Body of pancreas (tissue), 4 donors: Measurements from ENCODE around the gene RASL10A. TPM values are rescaled to one million over a fixed set of nuclear protein-coding genes. Genes with fewer than 3 reads are reported as not detected.
A peak's percentile ranks its signal among the peaks of the same experiment; 100 is the strongest.

ENCODE experiments used
- ATAC-seq: fragments of 150-250 bp; one replicate; pipeline ENCODE4 v1.9.1; 2016
- DNase-seq, 4 donors: peaks; one replicate each; pipeline ENCODE4 v3.0.0-alpha.2; 2019
- H3K27ac ChIP-seq, 4 donors: fragments of 200-600 bp; sonication (generic); 1 replicate in 3 of 4; 2 replicates in 1 of 4; pipeline versions ENCODE4 v1.5.1 to v1.6.1; 2016 to 2019; ENCODE audit warnings: mild to moderate bottlenecking in 1 of 4, mixed read lengths in 1 of 4, moderate library complexity in 1 of 4
- H3K27me3 ChIP-seq, 2 donors: fragments of 200-600 bp; sonication (generic); one replicate each; pipeline ENCODE4 v1.6.0; 2016; ENCODE audit warnings: mild to moderate bottlenecking in 1 of 2
- H3K36me3 ChIP-seq, 2 donors: fragments of 200-600 bp; sonication (generic); replicated peaks in 1 of 2; 2 replicates each; pipeline ENCODE4 v1.5.1; 2016; ENCODE audit warnings: low read depth in 2 of 2; ENCODE audit not compliant: insufficient read depth in 1 of 2
- H3K4me1 ChIP-seq: fragments of 200-600 bp; sonication (generic); one replicate; pipeline ENCODE4 v1.6.0; 2016
- H3K4me3 ChIP-seq, 2 donors: fragments of 200-600 bp; sonication (generic); 1 replicate in 1 of 2; 2 replicates in 1 of 2; pipeline ENCODE4 v1.5.1; 2016 to 2019
- H3K9me3 ChIP-seq, 3 donors: fragments of 200-600 bp; sonication (generic); 1 replicate in 2 of 3; 2 replicates in 1 of 3; pipeline ENCODE4 v1.5.1; 2016
- CTCF ChIP-seq, 7 experiments: fragments of 450-650 bp in 4 of 7; fragments of 200-600 bp in 3 of 7; sonication (generic) in 3 of 7; IDR thresholded peaks; one replicate each; pipeline ENCODE4 v1.5.1; 2016 to 2019; ENCODE audit warnings: antibody characterized with exemption in 7 of 7
- POLR2A ChIP-seq, 3 donors: fragments of 450-650 bp; IDR thresholded peaks; one replicate each; pipeline ENCODE4 v1.6.1; 2016; ENCODE audit warnings: antibody characterized with exemption in 3 of 3, mild to moderate bottlenecking in 2 of 3
- WGBS, 2 donors: methylation state at CpG; one replicate each; pipeline ENCODE4 v1.1.5; 2017; 5-methylcytosine and 5-hydroxymethylcytosine counted together
- intact Hi-C: fragments of 100-400 bp; cut with DNase I; formaldehyde crosslinking; loops from one replicate; pipeline ENCODE4 v1.15.1; 2023
- total RNA-seq, 2 donors: library from RNA; depleted of rRNA; stranded (reverse); fragments of >200 nt; gene quantifications; one replicate each; pipeline ENCODE4 v1.1.0, GENCODE V29; 2016

Gene RASL10A
- total RNA-seq, 2 donors from 2014 or later = 0.78 TPM; not detected in 1

GRCh38 chr22:29310065-29310862, 5.2 kb downstream of the RASL10A start:
- H3K27ac ChIP-seq = peak overlapping the region in 3 of 4 donors; percentile 4 to 58 (median 50)
- 66 to 72% methylated on average over 9 to 25 of the region's 28 CpGs for WGBS, 2 donors
- peaks cover 79% of the 10 kb centered on the region for H3K4me1 ChIP-seq
- DNase-seq (peak in 1 of 4 donors; percentile 32), ATAC-seq (no peak)
- no peak overlapping the region for H3K4me3 ChIP-seq
- intact Hi-C loops = no loop called here
- peaks cover 0 to 20% of the 10 kb centered on the region in 2 donors for H3K27me3 ChIP-seq
- no peak for TF ChIP-seq POLR2A (IDR thresholded peaks at IDR 0.05)
- no peak for TF ChIP-seq CTCF (IDR thresholded peaks at IDR 0.05)
- H3K9me3 ChIP-seq = no peaks in the 10 kb centered on the region
- no peaks in the 10 kb centered on the region for H3K36me3 ChIP-seq

- Histone ChIP-seq H3K9me3 (no peaks in the 10 kb centered on the region), H3K4me1 (peaks cover 71% of the 10 kb centered on the region), H3K27me3 (peaks cover 0 to 13% of the 10 kb centered on the region in 2 donors), H3K36me3 (no peaks in the 10 kb centered on the region), H3K27ac (peak overlapping the region in 2 of 4 donors; percentile 49 to 50), H3K4me3 (no peak overlapping the region)
- DNase-seq = peak; percentile 54 to 77 (median 72)
- ATAC-seq = no peak
- 62 to 79% methylated on average over 9 to 19 of the region's 21 CpGs for WGBS, 2 donors
- intact Hi-C loops = no loop called here
- TF ChIP-seq POLR2A (IDR thresholded peaks at IDR 0.05) (no peak), CTCF (IDR thresholded peaks at IDR 0.05) (no peak)
Measured at GRCh38 chr22:29309332-29310064, 6.0 kb downstream of the RASL10A start.

GRCh38 chr22:29308791-29309262, 6.7 kb downstream of the RASL10A start:
- Histone ChIP-seq H3K9me3 (no peaks in the 10 kb centered on the region), H3K27ac (peak overlapping the region in 2 of 4 donors; percentile 49 to 50), H3K36me3 (no peaks in the 10 kb centered on the region), H3K4me3 (no peak overlapping the region), H3K27me3 (peaks cover 0 to 6% of the 10 kb centered on the region in 2 donors), H3K4me1 (peaks cover 64% of the 10 kb centered on the region)
- intact Hi-C loops = no loop called here
- DNase-seq (peak in 1 of 4 donors; percentile 12), ATAC-seq (no peak)
- WGBS, 2 donors = 67 to 69% methylated on average over 8 to 13 of the region's 13 CpGs
- TF ChIP-seq POLR2A (IDR thresholded peaks at IDR 0.05) (no peak), CTCF (IDR thresholded peaks at IDR 0.05) (no peak)

DNA sequence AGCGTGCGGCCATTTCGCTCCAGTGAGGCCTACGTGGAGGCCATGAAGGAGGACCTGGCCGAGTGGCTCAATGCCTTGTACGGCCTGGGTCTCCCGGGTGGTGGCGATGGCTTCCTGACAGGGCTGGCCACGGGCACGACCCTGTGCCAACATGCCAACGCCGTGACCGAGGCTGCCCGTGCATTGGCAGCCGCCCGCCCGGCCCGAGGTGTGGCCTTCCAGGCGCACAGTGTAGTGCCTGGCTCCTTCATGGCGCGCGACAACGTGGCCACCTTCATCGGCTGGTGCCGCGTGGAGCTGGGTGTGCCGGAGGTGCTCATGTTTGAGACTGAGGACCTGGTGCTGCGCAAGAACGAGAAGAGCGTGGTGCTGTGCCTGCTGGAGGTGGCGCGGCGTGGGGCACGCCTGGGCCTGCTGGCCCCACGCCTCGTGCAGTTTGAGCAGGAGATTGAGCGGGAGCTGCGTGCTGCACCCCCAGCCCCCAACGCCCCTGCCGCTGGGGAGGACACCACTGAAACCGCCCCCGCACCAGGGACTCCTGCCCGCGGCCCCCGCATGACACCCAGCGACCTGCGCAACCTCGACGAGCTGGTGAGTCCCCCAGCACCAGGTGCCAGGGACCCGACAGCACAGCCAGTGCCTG, 7.2 kb downstream of the RASL10A start:
- intact Hi-C loops = no loop called here

More for the DNA sequence above, 7.2 kb downstream of the RASL10A start:
- peak in 1 of 4 donors; percentile 21 for DNase-seq
- H3K36me3 ChIP-seq = no peaks in the 10 kb centered on the region
- H3K27ac ChIP-seq = peak overlapping the region in 1 of 4 donors; percentile 9
- H3K4me1 ChIP-seq = peaks cover 62% of the 10 kb centered on the region
- no peak overlapping the region for H3K4me3 ChIP-seq
- whole genome bisulfite sequencing, 2 donors = 80 to 94% methylated on average over 7 to 10 of the region's 50 CpGs
- no peak for ATAC-seq
- no peaks in the 10 kb centered on the region for H3K9me3 ChIP-seq
- H3K27me3 ChIP-seq = peaks cover 0 to under 1% of the 10 kb centered on the region in 2 donors
- no peak for TF ChIP-seq POLR2A (IDR thresholded peaks at IDR 0.05)
- no peak for TF ChIP-seq CTCF (IDR thresholded peaks at IDR 0.05)
